D341Med (cell line): ENCODE results near the gene SSUH2.
"Not testable (repeated sequence)": the region's sequence is repeated elsewhere in the genome, so short reads cannot be mapped to it uniquely, and the experiment has no call there.

Experiments used
- DNase-seq: peaks from one replicate; pipeline ENCODE4 v3.0.0; 2012; ENCODE audit warnings: low spot score

The SSUH2 gene

DNA sequence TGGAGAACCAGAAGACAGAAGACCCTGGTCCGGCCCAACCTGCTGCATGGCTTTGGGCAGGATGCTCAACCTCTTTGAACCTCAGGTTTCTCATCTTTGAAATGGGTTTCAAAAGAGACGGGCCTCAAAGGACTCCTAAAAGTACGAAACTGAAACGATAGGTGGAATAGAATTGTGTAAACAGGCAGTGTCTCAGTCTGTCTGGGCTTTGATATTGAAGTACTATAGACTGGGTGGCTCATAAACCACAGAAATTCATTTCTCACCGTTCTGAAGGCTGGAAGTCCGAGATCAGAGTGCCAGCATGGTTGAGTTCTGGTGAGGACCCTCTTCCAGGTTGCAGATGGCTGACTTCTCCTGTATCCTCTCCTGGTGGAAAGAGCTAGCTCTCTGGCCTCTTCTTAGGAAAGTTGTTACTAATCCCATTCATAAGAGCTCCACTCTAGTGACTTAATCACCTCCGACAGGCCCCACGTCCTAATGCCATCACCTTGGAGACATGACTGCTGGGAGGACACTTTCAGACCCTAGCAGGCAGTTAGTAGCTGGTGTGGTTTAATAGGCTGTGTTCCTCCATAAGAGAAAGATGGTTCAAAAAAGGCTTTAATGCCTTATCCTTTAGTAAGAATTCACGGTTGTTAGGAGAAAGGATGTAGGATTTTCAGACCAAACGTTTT lies 35.7 kb downstream of the SSUH2 start:
- DNase-seq = no peak

DNA sequence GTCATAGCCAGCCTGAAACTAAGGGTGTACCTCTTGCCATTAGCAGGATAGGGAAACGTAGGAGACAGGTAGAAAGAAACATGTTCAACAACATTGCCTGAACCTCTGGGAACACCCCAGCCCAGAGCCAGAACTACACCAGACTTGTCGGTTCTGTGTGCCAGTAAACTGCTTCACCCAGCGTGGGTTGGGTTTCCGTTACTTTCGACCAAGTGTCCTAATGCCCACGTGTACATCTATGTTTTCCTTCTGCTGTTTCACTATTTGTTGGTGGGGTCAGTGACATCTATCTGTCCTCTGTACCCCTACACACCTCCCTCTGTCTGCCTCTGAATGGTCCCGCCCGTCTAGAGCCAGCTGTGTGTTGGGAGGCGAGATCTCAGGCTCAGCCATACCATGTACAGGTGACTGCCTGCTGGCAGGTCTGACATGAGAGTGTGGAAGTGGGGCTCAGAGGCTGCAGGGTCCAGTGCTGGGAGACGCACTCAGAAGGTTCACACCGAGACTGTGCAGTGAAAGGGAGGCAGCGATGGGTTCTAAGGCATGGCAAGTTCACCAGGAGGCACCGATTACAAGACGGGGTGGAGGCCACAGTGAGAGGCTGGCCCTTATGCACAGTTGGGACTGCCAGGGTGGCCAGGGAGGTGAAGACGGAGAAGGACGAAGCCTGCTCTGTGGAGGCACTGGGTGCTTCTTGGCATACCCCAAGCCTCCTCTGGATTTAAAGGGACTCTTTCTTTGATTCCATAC lies 36.4 kb downstream of the SSUH2 start:
- DNase-seq = no peak

DNA sequence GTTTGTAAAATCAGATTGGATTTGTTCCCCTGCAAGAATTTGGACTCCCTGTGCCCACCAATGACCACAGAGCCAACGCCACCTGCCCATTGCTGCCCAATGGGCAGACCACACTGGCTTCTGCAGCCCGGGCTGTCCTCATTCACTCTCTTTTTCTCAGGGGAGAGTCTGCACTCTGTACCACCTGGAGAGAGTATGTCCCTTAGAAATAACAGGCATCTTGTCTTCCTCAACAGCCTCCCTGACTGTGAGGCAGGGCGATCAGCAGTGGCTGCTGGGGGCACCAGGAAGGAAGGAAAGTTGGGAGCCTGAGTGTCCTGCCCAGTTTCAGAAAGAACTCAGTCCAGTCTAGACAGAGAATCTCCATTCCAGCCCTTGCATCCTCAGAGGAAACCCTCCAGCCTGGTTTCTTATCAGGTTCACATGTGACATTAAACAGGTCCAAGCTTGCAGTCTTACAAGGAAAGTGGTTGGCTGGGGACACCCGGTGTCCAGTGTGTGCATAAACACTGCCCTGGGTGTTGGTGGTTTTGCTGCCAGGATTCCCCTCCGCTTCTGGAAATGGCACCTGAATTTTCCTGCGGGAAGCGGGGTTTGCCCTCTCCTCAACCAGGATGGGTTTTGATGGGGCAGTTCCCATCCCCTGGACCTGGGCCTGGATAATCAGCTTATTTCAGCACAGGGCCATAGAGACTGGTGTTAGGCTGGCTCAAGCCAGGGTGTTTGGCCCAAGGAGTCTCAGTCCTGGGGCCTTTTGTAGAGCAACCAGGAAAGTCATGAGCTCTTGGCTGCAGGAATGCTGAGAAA lies 37.2 kb downstream of the SSUH2 start:
- no peak for DNase-seq

DNA sequence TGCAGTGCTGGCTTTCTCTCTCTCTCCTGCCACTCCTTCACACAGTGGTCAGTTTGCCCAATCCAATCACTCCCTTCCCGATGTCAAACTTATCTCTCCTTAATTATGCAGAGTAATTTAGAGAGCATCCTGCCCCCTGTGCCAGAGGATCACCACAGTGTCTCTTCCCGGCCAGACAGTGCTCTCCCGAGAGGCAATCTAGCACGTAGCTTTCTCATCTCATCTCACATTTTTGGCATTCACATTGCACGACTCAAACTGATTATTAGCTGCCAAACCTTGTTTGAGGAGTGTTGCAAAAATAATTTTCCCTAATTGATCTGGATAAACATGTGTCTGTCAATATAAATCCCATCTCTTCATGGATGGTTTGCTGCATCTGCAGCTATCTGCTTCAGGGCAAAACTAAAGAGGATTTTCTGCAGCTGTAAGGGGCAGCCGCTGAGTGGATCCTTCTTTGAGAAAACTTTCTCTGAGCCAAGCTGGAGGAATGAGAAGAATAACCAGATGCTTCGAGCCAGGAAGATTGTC lies 37.8 kb downstream of the SSUH2 start:
- no peak for DNase-seq

DNA sequence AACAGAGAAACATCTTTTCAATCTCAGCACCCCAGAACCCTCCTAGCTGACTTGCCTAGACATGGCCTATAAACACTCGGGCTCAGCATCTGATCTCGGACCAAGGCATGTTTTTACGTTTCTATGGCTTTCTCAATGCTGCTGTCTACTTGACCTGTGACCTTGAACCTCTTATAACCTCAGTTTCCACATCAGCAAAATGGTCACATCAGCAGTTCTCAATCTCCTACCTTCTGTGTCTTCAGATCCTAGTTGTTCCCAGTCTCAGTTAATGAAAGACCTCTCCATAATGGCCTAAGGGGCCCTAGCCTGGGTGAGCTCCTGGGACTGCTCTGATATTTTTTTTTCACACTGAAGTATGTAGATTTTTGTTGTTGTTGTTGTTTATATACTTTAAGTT lies 39.6 kb downstream of the SSUH2 start:
- no peak for DNase-seq

DNA sequence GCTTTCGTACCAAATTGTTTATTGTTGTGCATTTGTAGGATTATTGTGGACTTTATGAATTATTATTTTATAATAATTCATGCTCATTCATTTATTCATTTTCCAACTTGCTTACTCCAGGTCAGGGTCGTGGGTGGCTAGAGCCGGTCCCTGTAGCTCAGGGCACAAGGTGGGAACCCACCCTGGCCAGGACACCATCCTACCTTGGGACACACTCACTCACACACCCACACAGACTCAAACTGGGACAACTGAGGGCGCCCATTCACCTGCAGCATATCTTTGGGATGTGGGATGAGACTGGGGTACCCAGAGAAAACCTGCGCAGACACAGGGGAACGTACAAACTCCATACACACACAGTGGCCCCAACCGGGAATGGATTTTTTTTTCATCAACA lies 40.6 kb downstream of the SSUH2 start:
- no peak for DNase-seq

DNA sequence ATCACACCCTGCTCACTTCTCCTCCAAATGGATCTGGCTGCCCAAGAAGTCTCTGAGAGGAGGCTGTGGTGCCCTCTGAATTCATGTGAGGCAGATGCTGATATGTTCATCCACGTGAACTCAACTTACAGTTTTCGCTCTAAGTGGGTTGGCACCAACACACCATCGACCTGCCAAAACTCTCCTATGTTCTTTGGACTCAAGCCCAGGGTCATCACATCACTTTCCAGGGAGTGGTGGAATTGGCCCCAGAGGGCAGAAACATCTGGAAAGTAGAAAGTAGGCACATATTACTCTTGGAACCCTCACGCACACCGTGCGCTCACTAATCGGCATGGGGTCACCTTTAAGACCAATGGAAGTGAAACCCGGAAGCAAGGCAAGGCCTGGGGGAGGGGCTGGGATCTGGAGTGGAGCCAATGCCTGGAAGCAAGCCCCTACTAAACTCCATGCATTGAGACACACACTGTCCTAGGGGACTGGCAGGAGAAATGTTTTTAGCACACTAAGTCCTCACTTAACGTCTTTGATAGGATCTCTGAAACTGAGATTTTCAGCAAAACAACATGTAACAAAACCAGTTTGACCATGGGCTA lies 41.4 kb downstream of the SSUH2 start:
- no peak for DNase-seq

DNA sequence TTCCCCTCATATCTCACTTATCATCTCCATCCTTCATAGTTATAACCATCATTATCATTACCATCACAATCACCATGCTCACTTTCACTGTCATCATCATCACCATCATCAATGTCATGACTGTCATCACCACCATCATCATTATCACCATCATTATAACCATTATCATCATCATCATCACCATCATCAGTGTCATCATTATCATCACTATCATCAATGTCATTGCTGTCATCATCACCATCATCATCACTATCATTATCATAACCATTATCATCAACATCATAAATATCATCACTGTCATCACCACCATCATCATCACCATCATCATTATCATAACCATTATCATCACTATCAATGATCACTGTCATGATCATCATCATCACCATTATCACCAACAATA lies 44.1 kb downstream of the SSUH2 start:
- DNase-seq = no peak

DNA sequence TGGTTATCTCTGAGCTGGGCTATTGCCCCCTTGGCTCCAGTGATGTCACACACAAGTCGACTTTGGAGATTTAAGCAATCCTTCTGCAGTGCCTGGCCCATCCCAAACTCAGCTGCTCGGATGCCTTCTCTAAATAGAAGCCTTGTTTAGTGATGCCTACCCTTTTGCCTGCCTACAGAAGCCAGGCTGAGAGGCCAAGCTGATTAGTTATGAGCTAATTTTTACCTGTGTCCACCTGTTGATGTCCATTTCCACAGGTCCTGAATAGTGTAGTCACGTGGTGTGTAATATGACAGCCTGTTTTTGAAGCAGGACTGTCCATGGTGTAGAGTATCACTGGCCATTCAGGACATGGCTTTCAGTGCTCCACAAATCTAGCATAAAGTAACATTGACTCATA lies 45.5 kb downstream of the SSUH2 start:
- no peak for DNase-seq

DNA sequence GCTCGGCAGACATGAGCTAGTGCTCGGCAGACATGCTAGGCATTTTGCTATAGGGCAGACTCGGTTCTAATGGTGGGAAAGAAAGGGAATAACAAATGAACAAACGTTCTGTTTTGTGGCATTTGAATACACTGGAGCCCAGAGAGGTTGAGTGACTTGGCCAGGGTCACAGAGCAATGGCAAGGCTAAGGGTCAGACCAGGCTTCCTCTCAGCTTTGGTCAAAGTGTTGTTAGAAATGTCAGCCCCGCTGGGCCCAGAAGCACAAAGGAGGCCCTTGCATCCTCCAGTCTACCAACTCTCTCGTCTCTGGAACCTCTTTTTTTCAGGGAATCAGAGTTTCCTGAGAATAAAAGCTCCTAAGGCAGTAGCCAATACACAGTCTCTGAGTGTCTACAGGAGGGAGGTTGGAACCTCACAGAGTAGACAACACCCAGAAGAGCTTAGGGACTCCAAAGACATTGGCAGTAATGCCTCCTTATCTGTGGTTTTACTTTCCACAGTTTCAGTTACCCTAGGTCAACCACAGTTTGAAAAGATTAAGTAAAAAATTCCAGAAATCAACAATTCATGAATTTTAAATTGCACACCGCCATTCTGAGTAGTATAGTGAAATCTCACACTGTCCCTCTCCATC lies 47.3 kb downstream of the SSUH2 start:
- DNase-seq = no peak

DNA sequence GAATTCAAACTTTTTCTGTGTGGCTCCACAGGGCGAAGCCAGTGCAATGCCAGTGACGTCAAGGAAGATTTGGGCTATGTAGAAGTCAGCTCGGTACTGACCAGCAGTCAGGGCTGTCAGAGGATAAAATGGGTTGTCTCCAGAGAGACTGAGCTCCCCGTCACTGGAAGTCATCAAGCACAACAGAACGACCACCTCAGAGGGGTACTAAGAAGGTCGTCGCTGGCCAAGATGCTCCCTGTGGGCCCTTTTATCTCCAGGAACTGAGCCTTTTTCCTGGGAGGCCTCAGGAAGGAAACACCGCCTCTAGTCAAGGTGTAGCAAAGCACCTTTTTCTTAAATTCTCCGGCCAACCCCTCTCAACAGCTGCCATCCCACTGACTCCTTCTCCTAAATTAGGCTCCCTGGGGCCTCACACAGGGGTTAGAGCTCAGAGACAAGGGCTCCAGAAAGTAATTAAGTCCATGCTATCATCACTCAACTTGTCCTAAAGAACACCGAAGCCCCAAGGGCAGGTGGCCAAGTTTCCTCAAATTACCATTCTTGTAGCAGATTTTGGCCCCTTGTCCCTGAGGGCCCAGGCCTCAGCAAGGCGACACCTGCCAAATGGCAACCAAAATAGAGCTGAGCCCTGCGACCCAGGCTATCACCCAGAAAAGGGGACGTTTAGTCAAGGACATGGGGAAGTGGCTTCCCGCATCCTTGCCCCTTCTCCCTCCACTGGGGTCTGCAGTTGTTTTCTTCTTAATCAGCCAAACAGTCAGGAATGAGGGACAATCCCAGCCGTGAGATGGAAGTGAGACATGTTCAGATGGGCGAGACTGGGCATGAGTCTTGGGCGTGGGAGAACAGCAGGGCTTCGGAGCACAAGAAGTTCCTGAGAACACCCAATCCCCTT lies 48.0 kb downstream of the SSUH2 start:
- DNase-seq = no peak

DNA sequence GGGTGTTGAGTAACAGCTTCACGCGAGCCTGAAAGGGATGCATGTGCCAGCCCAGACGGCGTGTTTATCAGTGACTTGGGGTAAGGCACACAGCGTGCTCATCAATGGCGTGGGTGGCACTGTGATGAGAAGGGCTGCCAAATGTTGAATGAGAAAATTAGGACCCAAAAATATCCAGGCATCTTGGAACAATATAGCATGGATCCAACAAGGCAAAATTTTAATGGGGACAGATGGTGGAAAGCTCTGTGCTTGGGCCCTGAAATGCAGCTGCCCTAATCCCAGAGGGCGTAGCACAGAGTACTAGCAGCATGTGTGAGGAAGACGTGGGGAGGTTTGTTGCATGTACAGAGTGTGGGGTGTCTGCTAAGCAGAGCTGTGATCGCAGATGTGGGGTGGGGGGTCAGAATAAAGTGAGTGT lies 48.9 kb downstream of the SSUH2 start:
- no peak for DNase-seq

DNA sequence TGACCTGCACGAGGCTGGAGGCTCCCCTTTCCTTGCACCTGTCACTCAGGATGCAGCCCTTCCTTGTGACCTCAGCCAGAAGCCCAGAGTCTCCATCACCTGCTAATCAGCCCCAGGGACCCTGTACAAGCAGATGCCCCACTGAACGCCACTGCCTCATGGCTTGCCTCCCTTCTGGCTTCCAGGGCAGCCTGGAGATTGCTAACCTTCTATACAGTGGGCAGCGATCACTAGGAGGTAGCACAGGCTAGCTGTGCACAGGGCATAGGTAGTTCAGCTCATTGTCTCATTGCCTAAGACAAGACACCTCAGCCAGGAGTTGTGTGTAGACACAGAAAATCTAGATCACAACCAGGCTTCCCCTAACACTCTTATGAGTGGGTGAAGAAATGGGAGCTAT lies 49.3 kb downstream of the SSUH2 start:
- DNase-seq = no peak

DNA sequence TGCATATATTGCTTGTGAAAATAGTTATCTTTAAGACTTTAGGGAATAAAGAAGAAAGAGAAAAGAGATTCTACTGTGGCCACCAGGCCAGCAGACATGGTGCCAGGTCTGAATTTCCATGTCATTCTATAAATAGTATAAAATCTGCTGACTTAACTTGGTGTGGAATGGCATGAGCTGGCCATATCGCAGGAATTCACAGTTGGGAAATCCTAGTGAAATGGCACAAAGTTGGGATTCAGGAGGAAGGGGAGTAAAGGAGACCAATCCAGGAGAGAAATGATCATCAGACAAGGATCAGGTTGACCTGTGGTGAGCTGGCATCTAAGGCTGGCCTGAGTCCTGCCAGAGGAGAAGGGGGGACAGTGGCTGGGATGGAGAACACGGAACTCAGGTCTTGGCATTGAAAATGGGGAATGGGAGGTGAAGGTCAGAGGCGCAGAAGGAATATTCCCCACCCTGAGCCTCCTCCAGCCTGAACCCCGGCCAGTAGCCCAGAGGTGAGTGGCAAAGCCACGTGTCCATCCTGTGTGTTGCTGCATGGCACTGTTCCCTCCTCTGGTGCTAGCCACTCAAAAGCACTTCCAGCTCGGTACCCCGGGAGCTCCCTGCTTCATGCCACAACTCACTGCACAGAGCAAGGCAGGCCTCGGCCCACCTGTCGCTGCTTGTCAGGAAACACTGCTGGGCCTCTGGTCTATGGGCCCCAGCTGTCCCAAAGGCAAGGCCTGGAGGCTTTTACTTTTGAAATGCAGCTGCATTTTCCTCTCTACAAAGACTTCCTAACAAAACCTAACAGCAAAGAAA lies 51.4 kb downstream of the SSUH2 start:
- no peak for DNase-seq

DNA sequence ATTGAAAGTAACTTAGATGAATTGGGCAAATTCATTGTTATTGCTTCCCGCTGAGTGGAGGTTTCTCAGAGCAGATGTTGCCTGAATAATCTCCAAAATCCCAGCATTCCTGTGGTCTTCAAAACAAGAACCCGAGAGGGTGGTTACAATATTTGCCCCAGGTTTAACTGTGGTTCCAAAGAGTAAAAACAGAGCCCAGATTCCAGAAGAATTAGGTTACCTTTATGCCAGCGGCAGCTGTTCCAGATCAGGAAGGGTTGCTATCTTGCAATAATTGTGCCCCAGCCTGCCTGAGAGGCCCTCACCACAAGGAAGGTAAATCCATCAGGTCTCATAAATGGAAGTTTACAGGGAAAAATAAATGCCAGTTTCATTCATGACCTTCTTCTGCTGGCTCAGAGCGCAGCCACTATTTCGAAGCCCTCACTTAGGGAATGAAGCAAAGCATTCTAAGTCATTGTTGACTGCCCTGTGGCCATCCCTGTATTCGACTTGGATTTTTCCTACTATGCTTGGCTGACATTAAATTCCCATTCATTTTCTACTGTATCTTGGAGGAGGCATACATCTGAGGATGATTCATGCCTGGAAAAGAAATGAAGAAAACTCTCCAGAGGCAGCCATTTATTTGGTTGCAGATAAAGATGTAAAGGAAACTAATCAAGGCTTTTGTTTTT lies 54.6 kb downstream of the SSUH2 start:
- no peak for DNase-seq

DNA sequence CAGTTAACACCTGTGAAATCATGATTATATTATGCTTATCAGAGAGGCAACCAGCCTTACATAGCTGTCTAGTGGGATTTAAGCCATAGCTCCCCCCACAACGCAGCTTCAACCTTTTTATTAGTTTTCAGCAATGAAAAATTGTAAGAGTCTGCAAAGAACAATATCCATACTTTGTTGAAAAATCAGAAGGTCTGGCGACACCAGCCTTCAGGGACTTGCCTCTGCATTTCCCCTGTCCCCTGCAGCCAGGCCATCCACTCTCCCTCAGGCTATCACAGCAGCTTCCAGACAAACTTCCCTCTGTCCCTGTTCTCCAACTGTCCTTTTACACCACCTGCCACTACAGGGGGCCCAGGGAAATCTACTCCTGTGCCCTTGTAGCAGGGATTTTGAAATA lies 59.9 kb downstream of the SSUH2 start:
- no peak for DNase-seq

DNA sequence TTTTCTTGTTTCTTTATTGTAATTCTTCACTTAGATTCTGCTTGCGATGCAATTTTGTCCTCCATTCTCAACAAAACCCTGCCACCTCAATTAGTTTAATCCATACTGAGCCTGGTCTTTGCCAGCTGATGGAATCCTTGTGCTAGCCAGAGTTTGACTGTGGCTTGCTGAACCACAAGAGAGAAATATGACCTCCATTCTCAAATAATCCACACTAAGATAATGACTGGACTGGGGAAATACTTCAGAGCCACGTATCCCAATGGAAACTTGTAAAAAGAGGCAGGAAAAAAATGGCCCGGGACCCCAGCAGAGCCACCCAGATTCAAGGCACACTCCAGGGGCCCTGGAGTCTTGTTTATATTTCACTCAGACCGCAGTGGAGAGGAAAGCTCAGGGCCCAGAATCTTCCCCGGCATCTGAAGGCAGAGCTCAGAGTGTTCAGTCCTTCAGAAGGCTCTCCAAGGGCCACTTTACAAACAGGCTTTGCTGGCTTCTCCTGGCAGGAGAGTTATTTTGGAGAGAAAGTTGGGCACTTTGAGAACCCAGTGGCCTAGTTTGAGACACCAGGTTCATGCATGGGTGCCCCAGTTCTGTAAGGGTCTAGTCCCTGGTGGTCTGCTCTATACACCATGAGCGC lies 62.7 kb downstream of the SSUH2 start:
- DNase-seq = no peak

DNA sequence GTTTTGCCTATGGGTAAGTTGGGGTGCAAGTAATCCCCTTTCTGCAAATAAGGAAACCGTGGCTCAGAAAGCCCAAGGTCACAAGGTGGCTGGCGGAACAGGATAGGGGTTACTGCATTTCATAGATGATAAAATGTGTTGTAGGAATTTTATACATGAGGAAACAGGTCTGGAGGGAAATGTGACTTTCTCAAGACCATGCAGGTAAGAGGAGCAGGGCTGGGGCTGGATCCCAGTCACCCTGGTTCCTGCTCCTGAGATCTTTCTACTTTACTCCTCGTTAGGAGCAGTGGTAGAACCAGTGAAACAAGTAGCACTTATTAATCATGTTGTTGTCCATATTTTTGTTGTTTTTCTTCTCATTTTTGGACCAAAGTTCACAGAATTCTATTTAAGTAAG lies 63.2 kb downstream of the SSUH2 start:
- no peak for DNase-seq

DNA sequence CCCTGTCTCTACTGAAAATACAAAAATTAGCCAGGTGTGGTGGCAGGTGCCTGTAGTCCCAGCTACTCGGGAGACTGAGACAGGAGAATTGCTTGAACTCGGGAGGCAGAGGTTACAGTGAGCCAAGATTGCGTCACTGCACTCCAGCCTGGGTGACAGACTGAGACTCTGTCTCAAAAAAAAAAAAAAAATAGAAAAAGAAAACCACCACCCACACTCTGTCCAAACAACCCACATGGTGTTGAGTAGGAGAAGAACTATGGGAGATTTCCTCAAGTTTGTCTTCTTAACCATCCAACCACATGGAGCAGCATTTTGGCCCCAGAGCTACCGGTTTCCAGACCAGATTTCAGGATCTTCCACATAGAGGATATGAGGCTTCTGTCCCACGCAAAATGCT lies 64.2 kb downstream of the SSUH2 start:
- not testable (repeated sequence) for DNase-seq
